SK-N-SH (cell line): ENCODE measurements around the gene SLC41A3. TPM values are rescaled to one million over a fixed set of nuclear protein-coding genes. Genes with fewer than 3 reads are reported as not detected.
"Not testable (repeated sequence)": the region's sequence is repeated elsewhere in the genome, so short reads cannot be mapped to it uniquely, and the experiment has no call there.

Experiments used
- CTCF ChIA-PET: fragments of 300-600, 350-600 bp; formaldehyde crosslinking; extraction: SDS; loops from one replicate; lab custom pipeline; 2021; lab: Yijun Ruan, JAX
- POLR2A ChIA-PET: fragments of 350-600 bp; sonication (Branson Sonifier 250); formaldehyde crosslinking; extraction: SDS; loops from one replicate; lab custom pipeline; 2020; ENCODE audit warnings: antibody characterized with exemption, inconsistent platforms; lab: Yijun Ruan, JAX
- DNase-seq: peaks from one replicate; pipeline ENCODE4 v3.0.0; 2012
- H2AFZ ChIP-seq: fragments of 200-600 bp; sonication (generic); 2 replicates; pipeline ENCODE4 v1.8.1; 2016; ENCODE audit warnings: antibody characterized with exemption, mild to moderate bottlenecking, low read depth
- H3F3A ChIP-seq: fragments of 200-600 bp; sonication (generic); replicated peaks from 2 replicates; pipeline ENCODE3; 2016; ENCODE audit warnings: antibody characterized with exemption, mild to moderate bottlenecking; ENCODE audit not compliant: insufficient read depth
- H3K27ac ChIP-seq, 2 experiments: fragments of 200-500 bp in 1 of 2; fragments of 200-600 bp in 1 of 2; sonication (Bioruptor generic) in 1 of 2; sonication (generic), shearing (Covaris generic) in 1 of 2; 2 replicates each; pipeline versions ENCODE4 v1.5.1 to v1.6.1; 2014 to 2016; ENCODE audit warnings: low read depth in 2 of 2, inconsistent platforms in 1 of 2, low read length in 1 of 2, mild to moderate bottlenecking in 1 of 2, mixed read lengths in 1 of 2
- H3K27me3 ChIP-seq: fragments of 200-600 bp; sonication (generic), shearing (Covaris generic); 2 replicates; pipeline ENCODE4 v1.6.1; 2016; ENCODE audit warnings: mixed run types; ENCODE audit not compliant: insufficient read depth
- H3K36me3 ChIP-seq, 2 experiments: fragments of 200-500 bp in 1 of 2; fragments of 200-600 bp in 1 of 2; sonication (Bioruptor generic) in 1 of 2; sonication (generic) in 1 of 2; replicated peaks in 1 of 2; 2 replicates each; pipeline versions ENCODE3 to v1.5.1; 2014 to 2016; ENCODE audit warnings: low read length in 1 of 2, mild to moderate bottlenecking in 1 of 2; ENCODE audit not compliant: insufficient read depth in 2 of 2, control insufficient read depth in 1 of 2
- H3K4me1 ChIP-seq, 2 experiments: fragments of 200-500 bp in 1 of 2; fragments of 200-600 bp in 1 of 2; sonication (Bioruptor generic) in 1 of 2; sonication (generic), shearing (Covaris generic) in 1 of 2; 2 replicates each; pipeline versions ENCODE4 v1.5.1 to v1.6.1; 2014 to 2016; ENCODE audit warnings: low read depth in 1 of 2, low read length in 1 of 2, mixed run types in 1 of 2; ENCODE audit not compliant: insufficient read depth in 2 of 2, control insufficient read depth in 1 of 2
- H3K4me2 ChIP-seq: fragments of 200-600 bp; sonication (generic), shearing (Covaris generic); 2 replicates; pipeline ENCODE4 v1.6.1; 2017; ENCODE audit warnings: mixed run types
- H3K4me3 ChIP-seq, 2 experiments: fragments of 200-500 bp in 1 of 2; fragments of 200-600 bp in 1 of 2; sonication (Bioruptor generic) in 1 of 2; sonication (generic), shearing (Covaris generic) in 1 of 2; 2 replicates each; pipeline versions ENCODE4 v1.5.1 to v1.8.1; 2014 to 2016; ENCODE audit warnings: low read depth in 2 of 2, inconsistent platforms in 1 of 2, low read length in 1 of 2, mild to moderate bottlenecking in 1 of 2, mixed read lengths in 1 of 2, moderate library complexity in 1 of 2
- H3K79me2 ChIP-seq: fragments of 200-600 bp; sonication (generic); 2 replicates; pipeline ENCODE4 v1.8.1; 2017; ENCODE audit warnings: mild to moderate bottlenecking; ENCODE audit not compliant: insufficient read depth
- H3K9ac ChIP-seq: fragments of 200-600 bp; sonication (generic); 2 replicates; pipeline ENCODE4 v1.6.1; 2017; ENCODE audit warnings: mixed run types
- H3K9me2 ChIP-seq: fragments of 200-600 bp; sonication (generic); 2 replicates; pipeline ENCODE4 v1.6.1; 2017; ENCODE audit warnings: mixed run types
- H3K9me3 ChIP-seq: fragments of 200-600 bp; sonication (generic); 2 replicates; pipeline ENCODE4 v1.6.1; 2017; ENCODE audit warnings: mixed run types, mild to moderate bottlenecking, moderate library complexity
- H4K20me1 ChIP-seq: fragments of 200-600 bp; sonication (generic); 2 replicates; pipeline ENCODE4 v1.6.1; 2017; ENCODE audit warnings: mild to moderate bottlenecking, mixed run types; ENCODE audit not compliant: insufficient read depth
- FOXM1 ChIP-seq: IDR thresholded peaks from 2 replicates; pipeline ENCODE4 v1.4.0; 2012; ENCODE audit warnings: low read depth, mild to moderate bottlenecking
- MXI1 ChIP-seq: IDR thresholded peaks from 2 replicates; pipeline ENCODE4 v1.6.1; 2012; ENCODE audit warnings: mild to moderate bottlenecking, low read depth, low read length, improper control_type of control experiment
- RAD21 ChIP-seq: IDR thresholded peaks from 2 replicates; pipeline ENCODE4 v1.6.1; 2012; ENCODE audit warnings: mild to moderate bottlenecking, low read length
- REST ChIP-seq: IDR thresholded peaks from 2 replicates; pipeline ENCODE4 v1.6.1; 2012; ENCODE audit warnings: mild to moderate bottlenecking, low read depth, low read length, moderate library complexity
- TEAD4 ChIP-seq: IDR thresholded peaks from 2 replicates; pipeline ENCODE4 v1.4.0; 2012; ENCODE audit warnings: mild to moderate bottlenecking, borderline replicate concordance; ENCODE audit not compliant: insufficient read depth
- USF1 ChIP-seq: IDR thresholded peaks from 2 replicates; pipeline ENCODE4 v1.4.0; 2012; ENCODE audit warnings: low read depth, borderline replicate concordance
- USF2 ChIP-seq: fragments of 150-350 bp; IDR thresholded peaks from 2 replicates; pipeline ENCODE4 v1.6.1; 2017; ENCODE audit warnings: antibody characterized with exemption, low read length, low read depth, borderline replicate concordance
- WGBS: methylation state at CpG from one replicate; pipeline ENCODE4 v1.1.6; 2017; ENCODE audit warnings: low lambda C conversion rate; 5-methylcytosine and 5-hydroxymethylcytosine counted together
- polyA plus RNA-seq, 3 experiments: library from polyadenylated mRNA; depleted of rRNA; stranded (reverse); fragments of >200 nt; gene quantifications; 2 replicates each; pipeline ENCODE4 v1.2.3, GENCODE V29; 2012

The SLC41A3 gene
- polyA plus RNA-seq, 1 of the 3 experiments (the other 2 are of a cell fraction), result 53.4 TPM

GRCh38 chr3:126098391-126098858, 14.5 kb upstream of the SLC41A3 start (continued):
- no peak for TF ChIP-seq USF2
- TF ChIP-seq TEAD4, result no peak
- no peak for TF ChIP-seq RAD21
- TF ChIP-seq REST, result no peak
- no peak for TF ChIP-seq USF1

GRCh38 chr3:126097801-126098200, 13.9 kb upstream of the SLC41A3 start:
- H3K36me3 ChIP-seq, result no peaks in the 10 kb centered on the region
- no peaks in the 10 kb centered on the region for H3K79me2 ChIP-seq
- H3K27ac ChIP-seq, result no peak overlapping the region
- H3K27me3 ChIP-seq, result no peaks in the 10 kb centered on the region
- H3K9ac ChIP-seq, result no peak overlapping the region
- no peaks in the 10 kb centered on the region for H3K9me3 ChIP-seq
- ChIA-PET CTCF (interaction anchor here (0.8 to 1.1 kb wide), 3 partner anchors 14 to 149 kb away, joined by 3 read pairs; partner anchors contain the start of gene SLC41A3), POLR2A (no interaction called here)
- H3K9me2 ChIP-seq, result no peaks in the 10 kb centered on the region
- peaks cover 0 to 15% of the 10 kb centered on the region in 2 experiments; a peak in 1 of 4 replicates for H3K4me1 ChIP-seq
- H3K4me3 ChIP-seq, result no peak overlapping the region
- H4K20me1 ChIP-seq, result no peaks in the 10 kb centered on the region
- TF ChIP-seq MXI1, result no peak
- TF ChIP-seq FOXM1, result no peak
- no peak overlapping the region for H3K4me2 ChIP-seq
- H2AFZ ChIP-seq, result no peak overlapping the region
- no peaks in the 10 kb centered on the region for H3F3A ChIP-seq
- DNase-seq, result no peak

- H3K79me2 ChIP-seq, H3K9me2 ChIP-seq, H3K27me3 ChIP-seq, H3K4me2 ChIP-seq, H2AFZ ChIP-seq, H4K20me1 ChIP-seq, H3K9me3 ChIP-seq, CTCF ChIA-PET, H3F3A ChIP-seq, POLR2A ChIA-PET, H3K27ac ChIP-seq, DNase-seq, H3K4me3 ChIP-seq, H3K36me3 ChIP-seq, H3K9ac ChIP-seq: not testable (repeated sequence)
- WGBS, result 12% methylated on average over 6 of the region's 6 CpGs
- peaks cover 0 to 15% of the 10 kb centered on the region in 2 experiments; a peak in 1 of 4 replicates for H3K4me1 ChIP-seq
These were observed 12.3 kb upstream of the SLC41A3 start for GRCh38 chr3:126096274-126096673.

GRCh38 chr3:126092128-126092527, 8.2 kb upstream of the SLC41A3 start:
- H3K9me3 ChIP-seq, H3K27ac ChIP-seq, H3K9ac ChIP-seq, DNase-seq, H3K79me2 ChIP-seq, H3K27me3 ChIP-seq, H3K4me3 ChIP-seq, H3K4me2 ChIP-seq, H4K20me1 ChIP-seq, H3F3A ChIP-seq, POLR2A ChIA-PET, H3K36me3 ChIP-seq, H3K4me1 ChIP-seq, H3K9me2 ChIP-seq, H2AFZ ChIP-seq: not testable (repeated sequence)
- CTCF ChIA-PET, result interaction anchor here (1.5 kb wide), 1 partner anchor 8 kb away, joined by 5 read pairs; the partner anchor contains the start of gene SLC41A3
- WGBS, result 44% methylated on average over 5 of the region's 5 CpGs
